Epithelial cell of proximal tubule (primary cell): ENCODE results near the gene ALX4. TPM values are rescaled to one million over a fixed set of nuclear protein-coding genes. Genes with fewer than 3 reads are reported as not detected.

ENCODE experiments used
- DNase-seq: peaks from one replicate; pipeline ENCODE4 v3.0.0-alpha.2; 2011; ENCODE audit warnings: low read depth
- H3K4me3 ChIP-seq: 2 replicates; pipeline ENCODE4 v1.5.1; 2011; ENCODE audit warnings: low read depth, mild to moderate bottlenecking, low read length
- CTCF ChIP-seq: conservative IDR thresholded peaks from 2 replicates; pipeline ENCODE4 v1.5.1; 2012; ENCODE audit warnings: low read depth, mild to moderate bottlenecking, low read length
- total RNA-seq: library from RNA; depleted of rRNA; stranded (reverse); fragments of >200 nt; gene quantifications from 2 replicates; pipeline ENCODE4 v1.2.3, GENCODE V29; 2015

The ALX4 gene
- total RNA-seq, 1 donor from 2014 or later, result not detected

- no peak for TF ChIP-seq CTCF
- H3K4me3 ChIP-seq, result no peak overlapping the region
- DNase-seq, result no peak
Observed at GRCh38 chr11:44319170-44319551, 9.2 kb upstream of the ALX4 start.

GRCh38 chr11:44318369-44318768, 8.4 kb upstream of the ALX4 start:
- TF ChIP-seq CTCF, result no peak
- no peak for DNase-seq

GRCh38 chr11:44316659-44317240, 6.8 kb upstream of the ALX4 start:
- H3K4me3 ChIP-seq, result peak overlapping the region; percentile 28
- peak; percentile 17 for TF ChIP-seq CTCF
- no peak for DNase-seq

More at GRCh38 chr11:44318369-44318768, 8.4 kb upstream of the ALX4 start:
- H3K4me3 ChIP-seq, result no peak overlapping the region

- no peak for TF ChIP-seq CTCF
- no peak for DNase-seq
- H3K4me3 ChIP-seq, result no peak overlapping the region
Observed at GRCh38 chr11:44315947-44316658, 6.2 kb upstream of the ALX4 start.

- TF ChIP-seq CTCF, result no peak
- DNase-seq, result no peak
- no peak overlapping the region for H3K4me3 ChIP-seq
Observed at GRCh38 chr11:44314733-44315132, 4.8 kb upstream of the ALX4 start.

- DNase-seq, result no peak
Observed at GRCh38 chr11:44313761-44314489, 4.0 kb upstream of the ALX4 start.

More at GRCh38 chr11:44313761-44314489, 4.0 kb upstream of the ALX4 start:
- H3K4me3 ChIP-seq, result no peak overlapping the region
- TF ChIP-seq CTCF, result no peak
